MG63 (cell line): ENCODE data around the gene AP1M1. TPM values are rescaled to one million over a fixed set of nuclear protein-coding genes. Genes with fewer than 3 reads are reported as not detected.
"Not testable (repeated sequence)": the region's sequence is repeated elsewhere in the genome, so short reads cannot be mapped to it uniquely, and the experiment has no call there.

Source experiments
- DNase-seq: peaks from one replicate; pipeline ENCODE4 v3.0.0-alpha.2; 2020
- H3K27me3 ChIP-seq: fragments of 250-450 bp; sonication (Bioruptor Pico); 2 replicates; pipeline ENCODE4 v1.5.1; 2020; ENCODE audit warnings: mild to moderate bottlenecking, moderate library complexity
- H3K36me3 ChIP-seq: fragments of 250-450 bp; sonication (Bioruptor Pico); 2 replicates; pipeline ENCODE4 v1.5.1; 2020; ENCODE audit warnings: mild to moderate bottlenecking, moderate library complexity
- H3K4me3 ChIP-seq: fragments of 250-450 bp; sonication (Bioruptor Pico); 2 replicates; pipeline ENCODE4 v1.5.1; 2020; ENCODE audit warnings: mild to moderate bottlenecking, moderate library complexity
- H3K9me3 ChIP-seq: fragments of 250-450 bp; sonication (Bioruptor Pico); 2 replicates; pipeline ENCODE4 v1.5.1; 2020; ENCODE audit warnings: mild to moderate bottlenecking, moderate library complexity
- total RNA-seq: library from RNA; depleted of rRNA; stranded (reverse); fragments of >200 nt; shearing (Covaris generic); gene quantifications from 2 replicates; pipeline ENCODE4 v1.2.3, GENCODE V29; 2014; ENCODE audit warnings: low replicate concordance

Gene AP1M1
- total RNA-seq, 1 experiment from 2014 or later, result 135 TPM

DNA sequence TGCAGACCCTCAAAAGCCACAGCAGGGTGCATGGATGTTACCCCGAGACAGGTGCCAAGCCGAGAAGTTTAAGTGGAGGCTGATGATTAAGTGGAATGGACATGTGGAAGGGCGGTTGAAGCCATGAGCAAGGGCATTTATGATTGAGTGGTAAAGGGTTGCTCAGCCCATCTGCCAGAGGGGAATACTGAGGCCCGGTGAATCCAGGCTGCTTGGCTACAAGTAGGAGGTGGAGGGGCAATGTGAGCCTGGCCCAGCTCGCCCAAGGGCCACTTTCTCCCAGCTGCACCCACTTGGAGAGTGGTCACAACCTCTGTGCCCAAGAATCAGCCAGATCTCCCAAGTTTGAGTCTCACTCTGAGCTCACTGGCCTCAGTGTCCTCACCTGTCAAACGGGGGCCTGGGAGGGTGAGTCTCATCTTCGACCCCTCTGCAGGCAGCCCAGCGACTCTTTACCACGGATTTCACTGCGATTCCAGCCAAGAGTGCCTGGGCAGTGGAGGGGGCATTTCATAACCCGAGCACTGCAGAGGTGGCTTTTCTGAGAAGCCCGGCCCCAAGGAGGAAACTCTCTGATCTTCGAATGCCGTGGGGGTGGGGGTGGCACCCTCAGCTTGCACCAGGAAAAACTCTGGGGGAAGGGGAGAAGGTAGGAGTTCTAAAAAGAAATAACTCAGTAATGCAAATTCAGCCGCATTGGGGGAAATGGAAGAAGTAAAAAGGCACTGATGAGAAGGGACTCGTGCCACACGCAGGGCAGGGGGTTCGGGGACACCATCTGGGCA lies 64.1 kb downstream of the AP1M1 start:
- H3K36me3 ChIP-seq, result no peaks in the 10 kb centered on the region
- DNase-seq, result no peak
- no peak overlapping the region for H3K4me3 ChIP-seq
- no peaks in the 10 kb centered on the region for H3K9me3 ChIP-seq
- H3K27me3 ChIP-seq, result no peaks in the 10 kb centered on the region

DNA sequence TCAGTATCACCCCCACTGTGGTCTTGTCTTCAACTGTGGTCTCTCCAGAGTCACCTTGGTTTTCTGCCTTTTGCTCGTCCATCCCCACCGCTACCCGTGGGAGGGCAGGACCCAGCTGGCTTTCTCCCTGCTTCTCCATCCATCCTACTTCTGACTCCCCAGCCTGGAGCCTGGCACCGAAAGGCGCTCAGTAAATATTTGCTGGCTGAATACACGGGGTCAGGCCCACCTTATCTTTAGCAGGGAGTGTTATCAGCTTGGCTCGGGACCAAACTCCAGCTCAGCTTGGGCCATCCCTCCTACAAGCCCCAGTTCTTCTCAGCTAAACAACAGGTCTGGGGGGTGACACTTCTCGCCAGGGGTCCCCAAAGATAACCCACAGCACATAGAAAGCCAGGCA lies 64.9 kb downstream of the AP1M1 start:
- no peak for DNase-seq
- Histone ChIP-seq H3K36me3 (no peaks in the 10 kb centered on the region), H3K9me3 (no peaks in the 10 kb centered on the region), H3K27me3 (no peaks in the 10 kb centered on the region), H3K4me3 (no peak overlapping the region)

DNA sequence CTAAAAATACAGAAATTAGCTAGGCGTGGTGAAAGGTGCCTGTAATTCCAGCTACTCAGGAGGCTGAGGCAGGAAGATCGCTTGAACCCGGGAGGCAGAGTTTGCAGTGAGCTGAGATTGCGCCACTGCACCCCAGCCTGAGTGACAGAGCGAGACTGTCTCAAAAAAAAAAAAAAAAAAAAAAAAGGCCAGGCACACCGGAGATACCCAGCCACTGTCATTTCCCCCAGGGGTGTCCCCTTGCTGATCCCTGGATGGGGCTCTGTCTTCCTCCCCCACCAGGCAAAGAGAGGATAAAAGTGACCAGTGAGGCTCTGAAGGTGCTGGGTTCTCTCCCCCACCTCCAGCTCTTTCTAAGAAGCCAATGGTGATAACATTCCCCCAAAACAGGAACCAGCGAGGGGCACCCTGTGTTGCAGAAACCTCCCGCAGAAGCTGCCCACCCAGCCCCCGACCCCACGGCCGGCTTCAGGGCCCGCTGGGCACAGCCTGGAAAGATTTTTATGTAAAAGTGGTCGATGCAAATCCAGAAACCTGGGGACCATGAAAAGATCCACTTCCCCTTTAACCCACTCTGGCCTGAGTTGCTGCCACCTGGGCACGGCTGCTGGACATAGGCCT lies 65.5 kb downstream of the AP1M1 start:
- no peaks in the 10 kb centered on the region for H3K27me3 ChIP-seq
- H3K4me3 ChIP-seq, result no peak overlapping the region
- no peak for DNase-seq
- no peaks in the 10 kb centered on the region for H3K9me3 ChIP-seq
- H3K36me3 ChIP-seq, result no peaks in the 10 kb centered on the region

DNA sequence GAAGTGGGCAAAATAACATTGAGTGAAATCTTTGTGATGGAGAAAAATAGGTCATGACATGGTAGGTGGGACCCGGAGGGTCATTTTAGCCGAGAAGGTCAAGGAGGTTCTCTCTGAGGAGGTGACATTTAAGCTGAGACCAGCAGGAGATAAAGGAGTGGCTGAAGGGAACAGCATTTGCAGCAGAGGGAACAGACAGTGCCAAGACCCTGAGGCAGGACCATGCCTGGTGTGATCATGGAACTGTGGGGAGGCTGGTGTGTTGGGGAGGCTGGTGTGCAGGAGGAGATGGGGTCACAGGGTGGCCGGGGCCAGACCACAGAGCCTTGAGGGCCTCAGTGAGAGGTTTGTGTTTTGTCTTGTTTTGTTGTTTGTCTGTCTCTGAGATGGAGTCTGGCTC lies 67.5 kb downstream of the AP1M1 start:
- Histone ChIP-seq H3K27me3 (no peaks in the 10 kb centered on the region), H3K4me3 (no peak overlapping the region), H3K36me3 (no peaks in the 10 kb centered on the region), H3K9me3 (no peaks in the 10 kb centered on the region)
- no peak for DNase-seq

DNA sequence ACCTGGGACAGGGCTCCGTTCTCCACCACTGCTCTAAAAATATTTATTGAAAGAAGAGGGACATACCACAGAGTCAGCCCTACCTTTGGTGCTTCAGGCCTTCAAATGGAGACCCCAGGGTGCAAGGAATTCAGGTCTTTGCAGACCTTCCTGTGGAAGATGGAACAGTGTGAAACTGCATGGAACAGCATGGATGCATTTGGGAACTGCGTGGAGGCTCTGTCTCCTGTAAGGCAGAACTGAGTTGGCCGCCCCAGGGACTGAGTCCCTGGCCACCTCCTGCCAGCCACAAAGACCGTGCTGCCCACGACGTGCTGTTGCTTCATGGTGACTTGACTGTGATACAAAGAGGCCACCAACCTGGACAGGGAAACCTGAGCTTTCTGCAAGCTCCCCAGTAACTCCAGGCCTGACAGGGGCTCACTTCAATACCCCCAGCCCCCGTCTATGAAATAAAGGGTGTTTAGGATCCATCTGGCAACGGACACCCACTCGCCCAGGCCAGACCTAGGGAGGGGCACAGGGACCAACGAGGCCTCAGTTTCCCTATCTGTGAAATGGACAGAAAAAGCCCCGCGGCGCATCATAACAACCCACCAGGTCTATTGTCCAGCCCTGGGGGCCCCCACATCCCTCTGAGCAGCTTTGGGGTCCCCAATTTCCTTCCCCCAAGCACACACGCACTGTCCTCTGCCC lies 68.3 kb downstream of the AP1M1 start:
- H3K36me3 ChIP-seq, result no peaks in the 10 kb centered on the region
- no peak for DNase-seq
- H3K9me3 ChIP-seq, result no peaks in the 10 kb centered on the region
- H3K4me3 ChIP-seq, result no peak overlapping the region
- no peaks in the 10 kb centered on the region for H3K27me3 ChIP-seq

DNA sequence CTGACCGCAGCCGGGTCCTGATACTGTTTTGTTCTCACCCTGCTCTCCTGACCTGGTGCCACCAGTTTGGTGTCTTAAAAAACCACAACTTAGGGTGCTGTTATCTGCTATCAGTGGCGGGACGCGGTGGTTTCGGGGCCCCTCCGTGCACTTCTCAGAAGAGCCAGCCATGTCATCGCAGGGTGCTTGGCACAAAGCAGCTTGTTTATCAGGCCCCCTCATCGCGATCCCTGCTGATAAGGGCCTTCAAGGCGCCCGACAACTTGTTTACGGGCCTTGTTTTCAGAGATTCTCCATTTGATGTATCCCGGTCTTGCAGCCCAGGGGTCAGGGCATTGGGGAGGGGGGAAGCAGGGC lies 68.9 kb downstream of the AP1M1 start:
- Histone ChIP-seq H3K27me3 (no peaks in the 10 kb centered on the region), H3K4me3 (no peak overlapping the region), H3K36me3 (no peaks in the 10 kb centered on the region), H3K9me3 (no peaks in the 10 kb centered on the region)
- DNase-seq, result no peak

DNA sequence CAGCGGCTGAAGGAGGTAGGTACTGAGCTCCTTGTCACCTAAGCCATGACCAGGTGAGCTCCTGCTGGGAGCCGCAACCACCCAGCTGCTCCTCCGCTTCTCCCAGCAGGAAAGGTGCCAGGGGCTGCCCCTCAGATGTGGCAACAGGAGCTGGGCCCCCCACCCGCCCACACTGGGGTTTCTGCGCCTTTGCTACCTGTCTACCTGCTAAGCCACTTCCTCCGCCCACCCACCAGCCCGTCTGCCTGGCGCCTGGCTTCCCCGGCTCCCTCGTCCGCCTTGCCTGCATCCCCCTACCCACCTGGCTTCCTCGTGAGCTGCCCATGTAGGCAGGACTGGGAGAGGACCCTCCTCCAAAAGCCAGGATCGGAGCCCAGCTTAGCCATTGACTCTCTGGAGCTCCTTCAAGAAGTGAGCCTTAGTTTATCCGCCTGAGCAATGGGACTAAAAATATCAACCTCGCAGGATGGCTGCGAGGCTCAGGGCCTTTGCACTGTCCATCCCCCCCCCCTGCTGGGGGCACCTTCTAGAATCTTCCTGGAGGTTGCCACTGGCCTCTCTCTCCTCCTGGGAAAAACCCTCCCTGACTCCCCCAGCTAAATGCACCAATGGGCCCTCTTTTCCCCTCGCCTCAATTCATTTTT lies 71.1 kb downstream of the AP1M1 start:
- no peak for DNase-seq
- H3K27me3 ChIP-seq, result no peaks in the 10 kb centered on the region
- no peaks in the 10 kb centered on the region for H3K9me3 ChIP-seq
- no peak overlapping the region for H3K4me3 ChIP-seq
- no peaks in the 10 kb centered on the region for H3K36me3 ChIP-seq

DNA sequence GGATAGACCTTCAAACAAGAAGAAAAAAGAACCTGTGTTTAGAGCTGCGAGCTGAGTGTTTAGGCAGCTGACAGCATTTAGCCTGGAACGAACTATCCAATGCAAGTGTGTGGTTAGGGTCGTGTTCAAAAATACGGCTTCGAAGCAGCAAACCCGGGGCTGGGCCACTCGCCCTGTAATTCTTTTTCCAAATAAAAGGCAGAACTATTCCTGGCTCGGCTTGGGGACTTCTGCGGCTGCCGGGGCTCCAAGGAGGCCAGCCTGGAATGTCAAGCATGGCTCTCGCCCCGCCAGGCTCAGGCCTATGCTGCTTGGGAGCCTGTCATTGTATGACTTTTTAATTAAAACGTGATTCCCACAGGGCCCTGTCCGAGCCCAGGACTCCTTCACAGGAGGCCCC lies 75.2 kb downstream of the AP1M1 start:
- DNase-seq, result no peak
- Histone ChIP-seq H3K9me3 (no peaks in the 10 kb centered on the region), H3K27me3 (no peaks in the 10 kb centered on the region), H3K36me3 (no peaks in the 10 kb centered on the region), H3K4me3 (no peak overlapping the region)

DNA sequence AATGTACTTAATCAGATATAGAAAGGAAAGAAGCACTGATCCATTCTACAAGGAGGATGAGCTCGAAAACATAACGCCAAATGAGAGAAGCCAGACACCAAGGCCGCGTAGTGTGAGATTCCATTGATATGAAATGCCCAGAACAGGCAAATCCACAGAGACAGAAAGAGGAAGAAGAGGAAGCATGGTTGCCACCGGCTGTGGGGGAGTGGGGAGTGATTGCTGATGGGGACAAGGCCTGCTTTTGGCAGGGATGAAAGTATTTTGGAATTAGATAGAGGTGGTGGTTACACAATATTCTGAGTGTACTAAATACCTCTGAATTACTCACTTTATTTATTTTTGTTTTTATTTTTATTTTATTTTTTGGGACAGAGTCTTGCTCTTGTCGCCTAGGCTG lies 76.7 kb downstream of the AP1M1 start:
- Histone ChIP-seq H3K36me3 (no peaks in the 10 kb centered on the region), H3K4me3 (no peak overlapping the region)
- DNase-seq, result no peak

DNA sequence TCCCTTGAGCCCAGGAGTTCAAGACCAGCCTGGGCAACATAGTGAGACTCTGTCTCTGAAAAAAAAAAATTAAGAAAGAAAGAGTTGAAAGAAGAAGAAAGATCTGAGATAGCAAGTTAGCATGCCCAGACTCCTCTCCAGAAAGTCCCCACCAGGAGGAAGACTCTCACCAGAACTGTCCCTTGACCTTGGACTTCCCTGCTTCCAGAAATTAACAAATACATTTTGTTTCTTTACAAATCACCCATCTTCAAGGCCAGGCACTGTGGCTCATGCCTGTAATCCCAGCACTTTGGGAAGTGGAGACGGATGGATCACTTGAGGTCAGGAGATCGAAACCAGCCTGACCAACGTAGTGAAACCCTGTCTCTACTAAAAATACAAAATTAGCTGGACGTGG lies 82.6 kb downstream of the AP1M1 start:
- no peak for DNase-seq
- Histone ChIP-seq H3K27me3 (no peaks in the 10 kb centered on the region), H3K36me3 (no peaks in the 10 kb centered on the region), H3K9me3 (no peaks in the 10 kb centered on the region), H3K4me3 (no peak overlapping the region)

More for the DNA sequence above, 76.7 kb downstream of the AP1M1 start:
- H3K9me3 ChIP-seq, result no peaks in the 10 kb centered on the region
- H3K27me3 ChIP-seq, result no peaks in the 10 kb centered on the region

DNA sequence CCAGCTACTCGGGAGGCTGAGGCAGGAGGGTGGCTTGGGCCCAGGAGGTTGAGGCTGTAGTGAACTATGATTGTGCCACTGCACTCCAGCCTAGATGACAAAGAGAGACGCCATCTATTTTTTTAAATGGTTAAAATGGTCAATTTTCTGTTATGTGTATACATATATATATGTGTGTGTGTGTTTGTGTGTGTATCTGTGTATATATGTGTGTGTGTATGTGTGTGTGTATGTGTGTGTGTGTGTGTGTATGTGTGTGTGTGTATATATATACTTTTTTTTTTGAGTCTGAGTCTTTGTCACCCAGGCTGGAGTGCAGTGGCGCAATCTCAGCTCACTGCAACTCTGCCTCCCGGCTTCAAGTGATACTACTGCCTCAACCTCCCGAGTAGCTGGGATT lies 84.0 kb downstream of the AP1M1 start:
- Histone ChIP-seq H3K27me3 (no peaks in the 10 kb centered on the region; the same call in 1 of the 2 replicates), H3K9me3 (no peaks in the 10 kb centered on the region), H3K4me3 (no peak overlapping the region), H3K36me3 (no peaks in the 10 kb centered on the region)
- no peak for DNase-seq

DNA sequence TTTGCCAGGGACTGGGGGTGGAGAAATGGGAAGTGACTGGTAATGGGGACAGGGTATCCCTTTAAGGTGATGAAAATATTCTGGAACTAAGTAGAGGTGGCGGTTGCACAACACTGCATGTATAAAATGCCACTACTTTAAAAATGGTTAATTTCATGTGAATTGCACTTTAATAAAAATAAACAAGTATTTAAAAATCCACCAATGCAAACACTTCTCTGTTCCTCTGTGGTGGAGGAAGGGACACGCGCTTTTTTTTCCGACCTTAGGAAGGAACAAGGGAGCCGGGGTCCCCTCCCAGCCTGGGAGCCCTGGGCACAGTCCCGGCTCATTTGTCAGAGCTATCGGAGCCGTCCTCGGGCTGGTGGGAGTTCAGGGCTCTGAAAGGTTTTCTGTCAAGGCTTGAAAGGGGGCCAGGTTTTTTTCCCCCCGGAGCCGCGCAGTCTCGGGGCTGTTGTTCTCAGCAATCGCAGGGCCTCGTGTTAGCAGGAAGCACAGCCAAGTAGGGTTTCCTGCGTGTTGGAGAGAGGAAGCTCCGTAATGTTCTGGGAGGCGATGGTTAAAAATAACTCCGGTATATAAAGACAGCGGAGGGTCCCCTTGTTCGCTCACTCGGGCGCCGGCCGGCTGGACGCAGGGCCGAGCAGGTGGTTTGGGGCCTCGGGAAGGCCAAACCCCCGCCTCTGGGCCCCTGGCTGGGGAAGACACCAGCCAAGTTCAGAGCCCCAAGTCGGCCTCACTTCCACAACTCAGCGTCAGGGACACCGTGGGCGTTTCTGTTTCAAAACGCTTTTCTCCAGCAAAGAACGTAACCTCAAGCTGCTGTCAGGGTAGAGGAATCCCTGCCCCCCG lies 85.7 kb downstream of the AP1M1 start:
- Histone ChIP-seq H3K9me3 (no peaks in the 10 kb centered on the region), H3K4me3 (no peak overlapping the region), H3K36me3 (no peaks in the 10 kb centered on the region), H3K27me3 (peaks cover 3% of the 10 kb centered on the region; the same call in 1 of the 2 replicates)
- no peak for DNase-seq

DNA sequence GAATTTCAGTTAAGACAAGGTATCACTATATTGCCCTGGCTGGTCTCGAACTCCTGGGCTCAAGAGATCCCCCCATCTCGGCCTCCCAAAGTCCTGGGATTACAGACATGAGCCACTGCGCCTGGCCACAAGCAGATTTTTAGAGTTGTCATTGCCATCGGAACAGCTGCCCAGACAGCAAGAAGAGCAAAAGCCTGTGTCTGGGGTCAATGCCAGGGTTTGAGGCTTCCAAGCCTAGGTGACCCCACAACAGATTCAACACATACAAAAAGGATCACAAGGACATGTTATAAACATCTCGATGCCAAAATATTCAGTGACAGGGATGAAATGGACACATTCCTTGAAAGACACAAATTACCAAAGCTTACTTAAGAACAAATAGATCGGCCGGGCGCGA lies 86.8 kb downstream of the AP1M1 start:
- Histone ChIP-seq H3K9me3 (no peaks in the 10 kb centered on the region), H3K36me3 (no peaks in the 10 kb centered on the region), H3K4me3 (no peak overlapping the region), H3K27me3 (peaks cover 3% of the 10 kb centered on the region; the same call in 1 of the 2 replicates)
- no peak for DNase-seq

DNA sequence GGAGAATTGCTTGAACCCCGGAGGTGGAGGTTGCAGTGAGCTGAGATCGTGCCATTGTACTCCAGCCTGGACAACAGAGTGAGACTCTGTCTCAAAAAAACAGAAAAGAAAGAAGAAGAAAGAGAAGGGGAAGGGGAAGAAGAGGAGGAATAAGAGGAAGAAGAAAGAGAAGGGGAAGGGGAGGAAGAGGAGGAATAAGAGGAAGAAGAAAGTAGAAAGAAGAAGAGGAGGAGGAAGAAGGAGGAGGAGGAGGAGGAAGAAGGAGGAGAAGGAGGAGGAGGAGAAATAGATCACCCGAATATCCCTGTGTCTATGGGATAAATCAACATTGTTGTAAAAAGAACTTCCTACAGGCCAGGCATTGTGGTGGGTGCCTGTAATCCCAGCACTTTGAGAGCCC lies 87.4 kb downstream of the AP1M1 start:
- not testable (repeated sequence) for H3K27me3 ChIP-seq, DNase-seq, H3K36me3 ChIP-seq, H3K9me3 ChIP-seq, H3K4me3 ChIP-seq

DNA sequence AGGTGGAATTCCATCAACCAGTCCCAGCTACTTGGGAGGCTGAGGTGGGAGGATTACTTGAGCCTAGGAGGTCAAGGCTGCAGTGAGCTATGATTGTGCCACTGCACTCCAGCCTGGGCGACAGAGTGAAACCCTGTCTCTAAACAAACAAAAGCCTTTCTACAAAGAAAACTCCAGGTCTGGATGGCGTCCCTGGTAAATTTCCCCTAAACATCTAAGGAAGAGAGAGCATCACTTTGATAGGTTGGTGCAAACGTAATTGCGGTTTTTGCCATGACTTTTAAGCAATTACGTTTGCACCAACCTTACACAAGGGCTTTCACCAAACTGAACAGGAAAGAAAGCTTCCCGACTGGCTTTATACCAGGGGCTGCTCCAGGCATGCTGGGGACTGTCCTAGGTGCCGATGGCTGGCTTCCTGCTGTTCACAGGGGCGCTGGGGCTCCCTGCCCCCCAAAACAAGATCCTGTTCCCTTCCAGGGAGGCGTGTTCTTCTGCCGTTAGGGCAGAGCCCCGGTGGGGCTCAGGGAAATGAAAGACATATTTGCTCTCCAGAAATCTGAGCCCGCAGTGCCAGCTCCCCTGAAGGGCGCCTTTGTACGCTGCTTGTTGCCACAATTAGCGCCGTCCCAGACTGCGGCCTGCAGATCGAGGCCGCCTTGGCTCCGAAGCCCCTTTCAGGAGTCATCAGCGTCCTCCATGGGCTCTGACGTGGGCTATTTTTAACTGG lies 88.2 kb downstream of the AP1M1 start:
- no peaks in the 10 kb centered on the region for H3K36me3 ChIP-seq
- H3K4me3 ChIP-seq, result no peak overlapping the region
- peaks cover 3% of the 10 kb centered on the region; the same call in 1 of the 2 replicates for H3K27me3 ChIP-seq
- H3K9me3 ChIP-seq, result no peaks in the 10 kb centered on the region
- no peak for DNase-seq

DNA sequence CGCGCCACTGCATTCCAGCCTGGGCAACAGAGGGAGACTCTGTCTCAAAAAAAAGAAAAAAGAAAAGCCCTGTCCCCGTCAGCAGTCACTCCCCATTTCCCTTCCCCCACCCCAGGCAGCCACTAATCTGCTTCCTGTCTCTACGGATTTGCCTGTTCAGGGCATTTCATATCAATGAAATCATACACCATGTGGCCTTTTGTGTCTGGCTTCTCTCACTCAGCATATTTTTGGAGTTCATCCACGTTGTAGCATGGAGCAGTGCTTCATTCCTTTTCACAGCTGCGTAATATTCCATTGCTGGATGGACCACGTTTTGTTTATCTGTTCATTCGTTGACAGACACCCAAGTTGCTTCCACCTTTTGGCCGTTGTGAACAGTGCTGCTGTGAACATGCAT lies 90.8 kb downstream of the AP1M1 start:
- Histone ChIP-seq H3K9me3 (no peaks in the 10 kb centered on the region), H3K27me3 (peaks cover 3% of the 10 kb centered on the region; the same call in 1 of the 2 replicates), H3K4me3 (no peak overlapping the region), H3K36me3 (no peaks in the 10 kb centered on the region)
- no peak for DNase-seq
